ENCODE data around the gene HES3.
A peak's percentile ranks its signal among the peaks of the same experiment; 100 is the strongest.

HES3 gene

GRCh38 chr1:6249739-6250689 lies 6.0 kb downstream of the HES3 start:
- Histone ChIP-seq H3K9me3 (ENCODE audit: control insufficient read depth, low read length) (no peaks in the 10 kb centered on the region), H3K4me3 (ENCODE audit: low read length) (no peak overlapping the region)

DNA sequence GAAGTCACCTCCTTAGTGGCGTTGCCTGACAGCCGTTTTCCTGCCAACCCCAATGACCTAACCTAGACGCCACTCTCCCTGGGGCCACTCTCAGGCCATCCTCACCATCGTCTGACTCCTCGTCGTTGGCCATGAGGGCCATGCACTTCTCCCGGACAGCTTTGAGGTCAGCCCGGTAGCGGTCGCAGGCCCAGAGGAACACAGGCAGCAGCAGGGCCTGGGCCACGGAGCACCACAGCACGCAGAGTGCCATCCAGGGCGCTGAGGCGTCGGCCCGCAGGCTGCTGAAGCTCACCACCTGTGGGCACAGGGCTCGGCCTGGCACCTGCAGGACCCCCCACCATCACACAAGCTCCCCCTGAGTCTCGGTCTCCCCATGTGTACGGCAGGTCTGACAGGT lies 7.3 kb downstream of the HES3 start:
- peaks cover 28% of the 10 kb centered on the region for H3K27me3 ChIP-seq (replicated peaks; ENCODE audit: control insufficient read depth, insufficient read depth, low read length)
- no peak for DNase-seq (ENCODE audit: low read depth)

More at GRCh38 chr1:6249739-6250689, 6.0 kb downstream of the HES3 start:
- DNase-seq (ENCODE audit: low read depth) = no peak
- Histone ChIP-seq H3K27me3 (replicated peaks; ENCODE audit: control insufficient read depth, insufficient read depth, low read length) (peaks cover 31% of the 10 kb centered on the region), H3K36me3 (ENCODE audit: control insufficient read depth, insufficient read depth, low read length, severe bottlenecking) (peaks cover 4% of the 10 kb centered on the region), H3K4me1 (ENCODE audit: control insufficient read depth, insufficient read depth, low read length) (peaks cover 4% of the 10 kb centered on the region), H3K9ac (ENCODE audit: low read length) (no peak overlapping the region)

DNA sequence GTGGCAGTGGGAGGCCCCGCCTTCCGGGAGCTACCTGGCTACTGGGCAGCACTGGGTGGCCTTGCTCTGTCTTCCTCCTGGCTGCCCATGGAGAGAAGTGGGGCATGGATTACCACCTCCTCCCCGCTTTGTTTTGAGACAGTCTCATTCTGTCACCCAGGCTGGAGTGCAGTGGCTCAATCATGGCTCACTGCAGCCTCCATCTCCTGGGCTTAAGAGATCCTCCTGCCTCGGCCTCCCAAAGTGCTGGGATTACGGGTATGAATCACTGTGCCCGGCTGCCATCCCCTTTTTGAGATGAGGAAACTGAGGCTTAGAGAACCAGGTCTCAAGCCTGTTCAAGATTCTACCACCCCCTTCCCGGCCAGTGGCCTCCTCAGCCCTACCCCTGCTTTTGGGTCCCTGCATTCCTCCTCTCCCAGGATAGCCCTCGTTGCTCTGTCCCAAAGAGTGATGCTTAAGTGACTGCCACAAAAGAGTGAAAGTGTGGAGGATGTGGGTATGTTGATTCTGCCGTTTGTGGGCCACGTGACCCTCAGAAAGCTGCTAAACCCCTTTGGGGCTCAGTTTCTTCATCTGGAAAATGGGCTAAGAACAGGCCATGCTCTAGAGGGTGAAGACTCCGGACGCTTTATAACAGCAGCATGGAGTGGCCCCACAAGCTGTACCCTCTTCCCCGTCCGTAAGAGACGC lies 7.8 kb downstream of the HES3 start:
- H3K9ac ChIP-seq (ENCODE audit: low read length) = no peak overlapping the region
- peaks cover 5% of the 10 kb centered on the region for H3K4me1 ChIP-seq (ENCODE audit: control insufficient read depth, insufficient read depth, low read length)

More for the DNA sequence above, 7.3 kb downstream of the HES3 start:
- Histone ChIP-seq H3K4me1 (ENCODE audit: control insufficient read depth, insufficient read depth, low read length) (peaks cover 4% of the 10 kb centered on the region), H3K36me3 (ENCODE audit: control insufficient read depth, insufficient read depth, low read length, severe bottlenecking) (peaks cover 4% of the 10 kb centered on the region), H3K9me3 (ENCODE audit: control insufficient read depth, low read length) (no peaks in the 10 kb centered on the region), H3K9ac (ENCODE audit: low read length) (no peak overlapping the region), H3K4me3 (ENCODE audit: low read length) (no peak overlapping the region)

GRCh38 chr1:6252374-6252710 lies 8.4 kb downstream of the HES3 start:
- Histone ChIP-seq H3K27me3 (replicated peaks; ENCODE audit: control insufficient read depth, insufficient read depth, low read length) (peaks cover 20% of the 10 kb centered on the region), H3K36me3 (ENCODE audit: control insufficient read depth, insufficient read depth, low read length, severe bottlenecking) (peaks cover 4% of the 10 kb centered on the region), H3K9me3 (ENCODE audit: control insufficient read depth, low read length) (no peaks in the 10 kb centered on the region), H3K4me3 (ENCODE audit: low read length) (no peak overlapping the region), H3K9ac (ENCODE audit: low read length) (no peak overlapping the region), H3K4me1 (ENCODE audit: control insufficient read depth, insufficient read depth, low read length) (peaks cover 8% of the 10 kb centered on the region)
- DNase-seq (ENCODE audit: low read depth) = no peak

More for the DNA sequence above, 7.8 kb downstream of the HES3 start:
- DNase-seq (ENCODE audit: low read depth) = no peak
- no peak overlapping the region for H3K4me3 ChIP-seq (ENCODE audit: low read length)
- peaks cover 24% of the 10 kb centered on the region for H3K27me3 ChIP-seq (replicated peaks; ENCODE audit: control insufficient read depth, insufficient read depth, low read length)
- peaks cover 4% of the 10 kb centered on the region for H3K36me3 ChIP-seq (ENCODE audit: control insufficient read depth, insufficient read depth, low read length, severe bottlenecking)
- no peaks in the 10 kb centered on the region for H3K9me3 ChIP-seq (ENCODE audit: control insufficient read depth, low read length)

GRCh38 chr1:6253380-6253779 lies 9.4 kb downstream of the HES3 start:
- Histone ChIP-seq H3K4me3 (ENCODE audit: low read length) (no peak overlapping the region), H3K9me3 (ENCODE audit: control insufficient read depth, low read length) (no peaks in the 10 kb centered on the region), H3K9ac (ENCODE audit: low read length) (no peak overlapping the region), H3K27me3 (replicated peaks; ENCODE audit: control insufficient read depth, insufficient read depth, low read length) (peaks cover 13% of the 10 kb centered on the region), H3K36me3 (ENCODE audit: control insufficient read depth, insufficient read depth, low read length, severe bottlenecking) (peaks cover 4% of the 10 kb centered on the region), H3K4me1 (ENCODE audit: control insufficient read depth, insufficient read depth, low read length) (peaks cover 8% of the 10 kb centered on the region)
- DNase-seq (ENCODE audit: low read depth) = no peak

GRCh38 chr1:6254691-6255090 lies 10.7 kb downstream of the HES3 start:
- Histone ChIP-seq H3K27me3 (replicated peaks; ENCODE audit: control insufficient read depth, insufficient read depth, low read length) (peaks cover 9% of the 10 kb centered on the region), H3K4me1 (ENCODE audit: control insufficient read depth, insufficient read depth, low read length) (peaks cover 13% of the 10 kb centered on the region), H3K9ac (ENCODE audit: low read length) (no peak overlapping the region), H3K36me3 (ENCODE audit: control insufficient read depth, insufficient read depth, low read length, severe bottlenecking) (peaks cover 4% of the 10 kb centered on the region), H3K9me3 (ENCODE audit: control insufficient read depth, low read length) (no peaks in the 10 kb centered on the region), H3K4me3 (ENCODE audit: low read length) (no peak overlapping the region)
- DNase-seq (ENCODE audit: low read depth) = no peak

DNA sequence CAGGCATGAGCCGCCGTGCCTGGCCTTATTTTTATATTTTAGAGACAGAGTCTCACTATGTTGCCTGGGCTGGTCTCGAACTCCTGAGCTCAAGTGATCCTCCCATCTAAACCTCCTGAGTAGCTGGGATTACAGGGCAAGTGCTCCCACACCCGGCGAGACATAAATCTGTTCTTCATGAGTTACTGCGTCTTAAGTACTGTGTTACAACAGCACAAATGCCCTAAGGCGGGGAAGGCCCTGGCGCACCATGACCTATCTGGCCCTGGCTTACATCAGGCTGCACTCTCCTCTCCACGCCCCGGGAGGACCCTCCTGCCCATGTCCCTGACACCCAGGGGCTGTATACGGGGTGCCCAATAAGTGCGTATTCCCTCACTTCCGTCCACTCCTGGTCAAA lies 12.7 kb downstream of the HES3 start:
- Histone ChIP-seq H3K36me3 (ENCODE audit: control insufficient read depth, insufficient read depth, low read length, severe bottlenecking) (peaks cover 4% of the 10 kb centered on the region), H3K4me1 (ENCODE audit: control insufficient read depth, insufficient read depth, low read length) (peaks cover 15% of the 10 kb centered on the region), H3K9ac (ENCODE audit: low read length) (no peak overlapping the region), H3K27me3 (replicated peaks; ENCODE audit: control insufficient read depth, insufficient read depth, low read length) (peaks cover 3% of the 10 kb centered on the region), H3K9me3 (ENCODE audit: control insufficient read depth, low read length) (no peaks in the 10 kb centered on the region), H3K4me3 (ENCODE audit: low read length) (no peak overlapping the region)
- DNase-seq (ENCODE audit: low read depth) = no peak

- H3K4me3 ChIP-seq (ENCODE audit: low read length) = no peak overlapping the region
- H3K36me3 ChIP-seq (ENCODE audit: control insufficient read depth, insufficient read depth, low read length, severe bottlenecking) = peaks cover 4% of the 10 kb centered on the region
- no peak overlapping the region for H3K9ac ChIP-seq (ENCODE audit: low read length)
- no peaks in the 10 kb centered on the region for H3K9me3 ChIP-seq (ENCODE audit: control insufficient read depth, low read length)
- peaks cover 16% of the 10 kb centered on the region for H3K4me1 ChIP-seq (ENCODE audit: control insufficient read depth, insufficient read depth, low read length)
- H3K27me3 ChIP-seq (replicated peaks; ENCODE audit: control insufficient read depth, insufficient read depth, low read length) = no peaks in the 10 kb centered on the region
- DNase-seq (ENCODE audit: low read depth) = no peak
Measured at GRCh38 chr1:6257541-6258069, 13.6 kb downstream of the HES3 start.

GRCh38 chr1:6258675-6259074 lies 14.7 kb downstream of the HES3 start:
- H3K4me3 ChIP-seq (ENCODE audit: low read length) = no peak overlapping the region
- no peaks in the 10 kb centered on the region for H3K9me3 ChIP-seq (ENCODE audit: control insufficient read depth, low read length)
- H3K9ac ChIP-seq (ENCODE audit: low read length) = no peak overlapping the region
- DNase-seq (ENCODE audit: low read depth) = no peak
- peaks cover under 1% of the 10 kb centered on the region for H3K36me3 ChIP-seq (ENCODE audit: control insufficient read depth, insufficient read depth, low read length, severe bottlenecking)
- no peaks in the 10 kb centered on the region for H3K27me3 ChIP-seq (replicated peaks; ENCODE audit: control insufficient read depth, insufficient read depth, low read length)
- peaks cover 27% of the 10 kb centered on the region for H3K4me1 ChIP-seq (ENCODE audit: control insufficient read depth, insufficient read depth, low read length)

DNA sequence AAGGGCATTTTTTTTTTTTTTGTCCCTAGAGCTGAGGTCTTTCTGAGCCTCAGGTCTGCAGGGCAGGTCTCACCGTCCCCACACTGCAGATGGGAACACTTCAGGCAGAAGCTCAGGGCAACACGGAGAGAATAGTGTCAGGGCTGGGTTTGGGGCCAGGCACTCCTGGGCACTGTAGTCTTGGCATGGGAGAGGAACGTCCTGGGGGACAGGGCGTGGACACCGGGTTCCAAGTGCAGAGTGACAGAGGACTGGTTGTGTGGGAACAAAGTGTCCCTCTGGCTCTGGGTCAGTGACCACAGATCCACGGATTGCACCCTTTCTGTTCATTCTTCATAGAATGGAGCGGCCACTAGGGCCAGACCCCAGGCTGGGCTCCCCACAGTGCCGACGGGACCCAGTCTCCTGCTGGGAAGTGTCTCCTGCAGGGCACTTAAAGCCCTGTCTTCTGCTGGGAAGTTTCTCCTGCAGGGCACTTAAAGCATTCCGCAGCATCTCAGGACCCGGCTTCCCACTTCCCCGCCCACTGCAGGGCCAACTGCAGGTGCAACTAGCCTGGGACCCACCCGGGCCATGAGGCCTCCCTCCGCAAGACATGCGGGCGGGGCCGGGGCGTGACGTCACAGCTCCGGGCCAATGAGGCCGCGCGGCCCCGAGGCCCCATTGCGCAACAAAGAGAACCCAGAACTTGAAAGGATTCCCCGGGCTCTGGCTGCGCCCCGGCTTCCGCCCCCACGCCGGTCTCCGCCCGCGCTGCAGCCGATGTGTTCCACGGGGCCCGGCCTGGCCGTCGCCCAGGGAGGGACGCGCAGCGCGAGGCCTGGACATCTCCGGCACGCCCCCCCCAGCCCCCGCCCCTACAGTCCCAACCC lies 15.7 kb downstream of the HES3 start:
- H3K9me3 ChIP-seq (ENCODE audit: control insufficient read depth, low read length) = no peaks in the 10 kb centered on the region
- DNase-seq (ENCODE audit: low read depth) = peak; percentile 96
- peaks cover 31% of the 10 kb centered on the region for H3K4me1 ChIP-seq (ENCODE audit: control insufficient read depth, insufficient read depth, low read length)
- no peaks in the 10 kb centered on the region for H3K36me3 ChIP-seq (ENCODE audit: control insufficient read depth, insufficient read depth, low read length, severe bottlenecking)
- H3K27me3 ChIP-seq (replicated peaks; ENCODE audit: control insufficient read depth, insufficient read depth, low read length) = no peaks in the 10 kb centered on the region
- peak overlapping the region; percentile 4 for H3K9ac ChIP-seq (ENCODE audit: low read length)
- H3K4me3 ChIP-seq (ENCODE audit: low read length) = peak overlapping the region; percentile 60
